GM18519 (cell line): ENCODE measurements around the gene ERBB4.

ENCODE experiments used
- ATAC-seq: cut with Tn5 transposase; IDR thresholded peaks from one replicate; pipeline ENCODE4 v1.9.1; 2021; ENCODE audit warnings: mild to moderate bottlenecking, moderate library complexity; ENCODE audit not compliant: unreplicated experiment, low FRiP score

ERBB4 gene

GRCh38 chr2:212367431-212367830 lies 171.2 kb downstream of the ERBB4 start:
- ATAC-seq, result no peak

- ATAC-seq, result no peak
Observed at GRCh38 chr2:212364112-212364985, 174.3 kb downstream of the ERBB4 start.

GRCh38 chr2:212361174-212361756 lies 177.3 kb downstream of the ERBB4 start:
- no peak for ATAC-seq

- no peak for ATAC-seq
Observed at GRCh38 chr2:212360068-212360460, 178.5 kb downstream of the ERBB4 start.

GRCh38 chr2:212359425-212360067 lies 179.1 kb downstream of the ERBB4 start:
- no peak for ATAC-seq

- ATAC-seq, result no peak
Observed at GRCh38 chr2:212357606-212358005, 181.0 kb downstream of the ERBB4 start.

- no peak for ATAC-seq
Observed at GRCh38 chr2:212354382-212354781, 184.2 kb downstream of the ERBB4 start.

GRCh38 chr2:212348501-212348900 lies 190.1 kb downstream of the ERBB4 start:
- no peak for ATAC-seq

- ATAC-seq, result no peak
Observed at GRCh38 chr2:212346865-212347264, 191.7 kb downstream of the ERBB4 start.

GRCh38 chr2:212345966-212346365 lies 192.6 kb downstream of the ERBB4 start:
- no peak for ATAC-seq

- no peak for ATAC-seq
Observed at GRCh38 chr2:212344131-212344530, 194.5 kb downstream of the ERBB4 start.

- no peak for ATAC-seq
Observed at GRCh38 chr2:212343167-212343566, 195.4 kb downstream of the ERBB4 start.

- ATAC-seq, result no peak
Observed at GRCh38 chr2:212337486-212338343, 200.9 kb downstream of the ERBB4 start.

GRCh38 chr2:212337036-212337435 lies 201.6 kb downstream of the ERBB4 start:
- ATAC-seq, result no peak

GRCh38 chr2:212330263-212330662 lies 208.3 kb downstream of the ERBB4 start:
- ATAC-seq, result no peak

- ATAC-seq, result no peak
Observed at GRCh38 chr2:212328712-212329496, 209.7 kb downstream of the ERBB4 start.

GRCh38 chr2:212328136-212328535 lies 210.5 kb downstream of the ERBB4 start:
- no peak for ATAC-seq

- ATAC-seq, result no peak
Observed at GRCh38 chr2:212327171-212327809, 211.3 kb downstream of the ERBB4 start.

GRCh38 chr2:212318636-212319035 lies 220.0 kb downstream of the ERBB4 start:
- ATAC-seq, result no peak
